AG10803 (cell line): ENCODE data around the gene TAAR8.

ENCODE experiments used
- DNase-seq: peaks from one replicate; pipeline ENCODE4 v3.0.0; 2010; ENCODE audit warnings: low read depth
- H3K4me3 ChIP-seq: 2 replicates; pipeline ENCODE4 v1.5.1; 2011; ENCODE audit warnings: mild to moderate bottlenecking, low read length, control low read depth
- TF ChIP-seq, protein P1 (sequence below): conservative IDR thresholded peaks from 2 replicates; pipeline ENCODE4 v1.5.1; 2011; ENCODE audit warnings: mild to moderate bottlenecking, low read length, control low read depth, inconsistent platforms

Gene TAAR8

DNA sequence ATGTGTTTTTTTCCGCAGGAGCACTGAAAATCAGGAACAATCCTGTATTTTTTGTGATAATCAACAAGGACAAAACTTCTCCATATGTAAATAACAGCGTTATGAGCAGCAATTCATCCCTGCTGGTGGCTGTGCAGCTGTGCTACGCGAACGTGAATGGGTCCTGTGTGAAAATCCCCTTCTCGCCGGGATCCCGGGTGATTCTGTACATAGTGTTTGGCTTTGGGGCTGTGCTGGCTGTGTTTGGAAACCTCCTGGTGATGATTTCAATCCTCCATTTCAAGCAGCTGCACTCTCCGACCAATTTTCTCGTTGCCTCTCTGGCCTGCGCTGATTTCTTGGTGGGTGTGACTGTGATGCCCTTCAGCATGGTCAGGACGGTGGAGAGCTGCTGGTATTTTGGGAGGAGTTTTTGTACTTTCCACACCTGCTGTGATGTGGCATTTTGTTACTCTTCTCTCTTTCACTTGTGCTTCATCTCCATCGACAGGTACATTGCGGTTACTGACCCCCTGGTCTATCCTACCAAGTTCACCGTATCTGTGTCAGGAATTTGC, 17.8 kb downstream of the TAAR8 start, which contains the start of gene TAAR6:
Gene TAAR6 (plus strand): TSS at position 102 of the 557 bp plus-strand sequence. CDS start 0 bp downstream, at position 102.
- DNase-seq: no peak
- TF ChIP-seq, protein P1, sequence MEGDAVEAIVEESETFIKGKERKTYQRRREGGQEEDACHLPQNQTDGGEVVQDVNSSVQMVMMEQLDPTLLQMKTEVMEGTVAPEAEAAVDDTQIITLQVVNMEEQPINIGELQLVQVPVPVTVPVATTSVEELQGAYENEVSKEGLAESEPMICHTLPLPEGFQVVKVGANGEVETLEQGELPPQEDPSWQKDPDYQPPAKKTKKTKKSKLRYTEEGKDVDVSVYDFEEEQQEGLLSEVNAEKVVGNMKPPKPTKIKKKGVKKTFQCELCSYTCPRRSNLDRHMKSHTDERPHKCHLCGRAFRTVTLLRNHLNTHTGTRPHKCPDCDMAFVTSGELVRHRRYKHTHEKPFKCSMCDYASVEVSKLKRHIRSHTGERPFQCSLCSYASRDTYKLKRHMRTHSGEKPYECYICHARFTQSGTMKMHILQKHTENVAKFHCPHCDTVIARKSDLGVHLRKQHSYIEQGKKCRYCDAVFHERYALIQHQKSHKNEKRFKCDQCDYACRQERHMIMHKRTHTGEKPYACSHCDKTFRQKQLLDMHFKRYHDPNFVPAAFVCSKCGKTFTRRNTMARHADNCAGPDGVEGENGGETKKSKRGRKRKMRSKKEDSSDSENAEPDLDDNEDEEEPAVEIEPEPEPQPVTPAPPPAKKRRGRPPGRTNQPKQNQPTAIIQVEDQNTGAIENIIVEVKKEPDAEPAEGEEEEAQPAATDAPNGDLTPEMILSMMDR: no peak

GRCh38 chr6:132571774-132572173, 19.3 kb downstream of the TAAR8 start:
- DNase-seq: no peak
- TF ChIP-seq, protein P1: no peak
- H3K4me3 ChIP-seq: no peak overlapping the region

More for the DNA sequence above, 17.8 kb downstream of the TAAR8 start, which contains the start of gene TAAR6:
- H3K4me3 ChIP-seq: no peak within 1 kb of the TSS

DNA sequence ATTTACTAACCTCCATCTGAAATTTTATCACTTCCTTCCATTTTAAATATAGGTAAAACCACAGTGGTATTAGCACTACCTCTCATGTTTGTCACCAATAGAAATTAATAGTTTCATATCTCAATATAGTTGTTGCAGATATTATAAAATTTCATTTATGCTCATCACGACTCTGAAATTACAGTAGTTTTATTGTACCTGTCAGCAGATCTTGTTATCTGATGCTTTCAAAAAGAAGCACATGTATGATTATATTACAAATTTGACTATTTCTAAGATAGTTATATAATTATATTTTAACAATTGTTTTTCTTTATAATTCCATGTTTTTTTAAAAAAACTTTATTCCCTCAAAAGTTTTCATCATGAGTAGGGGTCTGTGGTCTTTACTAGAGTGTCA, 32.2 kb downstream of the TAAR8 start:
- no peak for DNase-seq
- TF ChIP-seq, protein P1: no peak
- no peak overlapping the region for H3K4me3 ChIP-seq

GRCh38 chr6:132587424-132587823, 35.0 kb downstream of the TAAR8 start:
- H3K4me3 ChIP-seq: no peak overlapping the region
- TF ChIP-seq, protein P1: no peak
- no peak for DNase-seq

GRCh38 chr6:132589454-132589853, 37.0 kb downstream of the TAAR8 start, which contains the start of gene TAAR5:
TSS of gene TAAR5 (minus strand) at chr6:132589741. CDS start at chr6:132589686, 55 bp downstream.
- TF ChIP-seq, protein P1: no peak
- no peak for DNase-seq

DNA sequence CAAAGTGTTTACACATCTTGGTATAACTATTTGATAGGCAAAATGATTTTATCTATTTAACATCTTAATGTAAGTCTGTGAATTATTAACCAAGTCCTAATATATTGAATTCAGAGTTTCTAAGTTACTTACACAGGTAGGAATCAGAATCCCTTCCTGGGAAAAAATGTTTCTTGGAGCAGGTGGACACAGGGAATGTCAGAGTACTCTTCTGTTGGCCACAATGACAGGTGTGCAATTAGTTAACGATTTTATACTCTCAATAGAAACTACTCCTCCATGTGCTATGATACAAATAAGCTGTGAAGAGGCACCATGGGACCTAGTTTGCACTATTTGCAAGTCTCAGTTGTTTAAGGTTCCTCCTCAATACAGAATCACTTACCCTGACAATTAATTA, 37.9 kb downstream of the TAAR8 start:
- TF ChIP-seq, protein P1: no peak
- no peak overlapping the region for H3K4me3 ChIP-seq
- DNase-seq: no peak

More at GRCh38 chr6:132589454-132589853, 37.0 kb downstream of the TAAR8 start, which contains the start of gene TAAR5:
- H3K4me3 ChIP-seq: no peak within 1 kb of the TSS

GRCh38 chr6:132592855-132593254, 40.4 kb downstream of the TAAR8 start:
- no peak overlapping the region for H3K4me3 ChIP-seq
- no peak for DNase-seq
- TF ChIP-seq, protein P1: no peak
